ENCODE results near the gene JPH3. TPM values are rescaled to one million over a fixed set of nuclear protein-coding genes. Genes with fewer than 3 reads are reported as not detected.

The JPH3 gene
- total RNA-seq, 1 experiment from 2014 or later = 0.57 TPM

DNA sequence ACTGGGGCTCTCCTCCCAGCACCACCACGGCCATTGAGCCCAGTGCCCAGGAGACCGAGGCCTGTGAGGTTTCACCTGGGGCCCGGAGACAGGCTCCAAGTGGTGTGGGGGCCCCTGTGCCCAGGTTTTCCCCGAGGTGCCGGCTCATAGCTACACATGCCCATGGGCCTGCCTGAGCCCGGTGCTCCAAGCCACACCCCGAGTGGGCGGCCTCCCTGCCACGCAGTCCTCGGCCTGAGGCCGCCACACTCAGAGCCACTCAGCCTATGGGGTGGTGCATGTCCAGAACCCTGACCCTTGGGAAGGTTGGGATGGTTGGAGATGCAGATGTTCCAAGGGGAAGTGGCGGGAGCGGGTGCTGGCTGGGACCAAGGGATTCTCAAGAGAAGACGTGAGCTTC, 24.1 kb downstream of the JPH3 start:
- peaks cover 5% of the 10 kb centered on the region for H3K36me3 Mint-ChIP-seq (ENCODE audit: insufficient read depth, unreplicated experiment)
- intact Hi-C loops (cut with micrococcal nuclease; ENCODE audit: unreplicated experiment) = no loop called here
- no peaks in the 10 kb centered on the region for H3K4me1 Mint-ChIP-seq (ENCODE audit: low read depth, unreplicated experiment)
- peaks cover 3% of the 10 kb centered on the region for H3K9me3 Mint-ChIP-seq (ENCODE audit: low read depth, unreplicated experiment)
- CTCF ChIA-PET = interaction anchor here (1.5 to 2.4 kb wide), 2 partner anchors 9 to 49 kb away, joined by 7 to 10 read pairs; no protein-coding TSS in a partner anchor
- H3K27ac Mint-ChIP-seq (ENCODE audit: unreplicated experiment) = no peak overlapping the region
- TF ChIP-seq CTCF (IDR thresholded peaks at IDR 0.05; ENCODE audit: unreplicated experiment) = no peak
- no peak for DNase-seq
- H3K27me3 Mint-ChIP-seq (ENCODE audit: unreplicated experiment) = peaks cover 98% of the 10 kb centered on the region
- H3K4me3 Mint-ChIP-seq (ENCODE audit: low read depth, unreplicated experiment) = no peak overlapping the region
- BruUV-seq (replicated peaks) = no TSS peak

DNA sequence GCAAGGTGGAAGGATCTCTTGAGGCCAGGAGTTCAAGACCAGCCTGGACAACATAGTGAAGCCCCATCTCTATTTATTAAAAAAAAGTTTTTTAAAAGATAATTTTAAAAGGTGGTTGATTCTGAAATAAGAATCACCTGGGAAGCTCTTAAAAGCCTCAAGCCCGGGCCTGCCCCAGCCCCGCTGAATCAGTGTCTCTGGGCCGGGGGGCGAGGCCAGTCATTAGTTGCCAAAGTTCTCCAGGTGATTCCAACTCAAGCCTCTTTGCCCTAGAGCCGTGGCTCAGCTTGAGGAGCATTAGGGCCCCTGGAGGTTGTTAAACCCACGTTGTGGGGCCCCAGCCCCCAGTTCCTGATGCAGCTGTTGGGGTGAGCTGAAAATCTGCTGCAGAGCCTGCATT, 24.6 kb downstream of the JPH3 start:
- no peaks in the 10 kb centered on the region for H3K4me1 Mint-ChIP-seq (ENCODE audit: low read depth, unreplicated experiment)
- peaks cover 5% of the 10 kb centered on the region for H3K36me3 Mint-ChIP-seq (ENCODE audit: insufficient read depth, unreplicated experiment)
- CTCF ChIA-PET = interaction anchor here (0.9 to 2.4 kb wide), 4 partner anchors 9 to 48 kb away, joined by 3 to 10 read pairs (median 5); no protein-coding TSS in a partner anchor
- H3K9me3 Mint-ChIP-seq (ENCODE audit: low read depth, unreplicated experiment) = peaks cover 3% of the 10 kb centered on the region
- no peak for DNase-seq
- BruUV-seq (replicated peaks) = no TSS peak
- no peak overlapping the region for H3K27ac Mint-ChIP-seq (ENCODE audit: unreplicated experiment)
- intact Hi-C loops (cut with micrococcal nuclease; ENCODE audit: unreplicated experiment) = no loop called here
- TF ChIP-seq CTCF (IDR thresholded peaks at IDR 0.05; ENCODE audit: unreplicated experiment) = no peak
- no peak overlapping the region for H3K4me3 Mint-ChIP-seq (ENCODE audit: low read depth, unreplicated experiment)
- H3K27me3 Mint-ChIP-seq (ENCODE audit: unreplicated experiment) = peaks cover 98% of the 10 kb centered on the region

GRCh38 chr16:87627542-87628245, 25.4 kb downstream of the JPH3 start:
- Mint-ChIP-seq H3K4me1 (ENCODE audit: low read depth, unreplicated experiment) (no peaks in the 10 kb centered on the region), H3K4me3 (ENCODE audit: low read depth, unreplicated experiment) (no peak overlapping the region), H3K27me3 (ENCODE audit: unreplicated experiment) (peaks cover 98% of the 10 kb centered on the region), H3K27ac (ENCODE audit: unreplicated experiment) (no peak overlapping the region), H3K9me3 (ENCODE audit: low read depth, unreplicated experiment) (peaks cover 3% of the 10 kb centered on the region), H3K36me3 (ENCODE audit: insufficient read depth, unreplicated experiment) (peaks cover 5% of the 10 kb centered on the region)
- intact Hi-C loops (cut with micrococcal nuclease; ENCODE audit: unreplicated experiment) = no loop called here
- no peak for DNase-seq
- no peak for TF ChIP-seq CTCF (IDR thresholded peaks at IDR 0.05; ENCODE audit: unreplicated experiment)
- no TSS peak for BruUV-seq (replicated peaks)
- CTCF ChIA-PET = interaction anchor here (0.9 to 2.4 kb wide), 3 partner anchors 8 to 39 kb away, joined by 3 to 10 read pairs (median 3); no protein-coding TSS in a partner anchor

- intact Hi-C loops (cut with micrococcal nuclease; ENCODE audit: unreplicated experiment) = no loop called here
- H3K36me3 Mint-ChIP-seq (ENCODE audit: insufficient read depth, unreplicated experiment) = peaks cover 5% of the 10 kb centered on the region
- DNase-seq = no peak
- H3K27me3 Mint-ChIP-seq (ENCODE audit: unreplicated experiment) = peaks cover 98% of the 10 kb centered on the region
- CTCF ChIA-PET = no interaction called here
- no peaks in the 10 kb centered on the region for H3K4me1 Mint-ChIP-seq (ENCODE audit: low read depth, unreplicated experiment)
- no peak overlapping the region for H3K4me3 Mint-ChIP-seq (ENCODE audit: low read depth, unreplicated experiment)
- no TSS peak for BruUV-seq (replicated peaks)
- TF ChIP-seq CTCF (IDR thresholded peaks at IDR 0.05; ENCODE audit: unreplicated experiment) = no peak
- no peak overlapping the region for H3K27ac Mint-ChIP-seq (ENCODE audit: unreplicated experiment)
- peaks cover 3% of the 10 kb centered on the region for H3K9me3 Mint-ChIP-seq (ENCODE audit: low read depth, unreplicated experiment)
These were observed 26.1 kb downstream of the JPH3 start for GRCh38 chr16:87628246-87628923.

Data from Calu3 (cell line).